Measurements from ENCODE around the gene C19orf67. TPM values are rescaled to one million over a fixed set of nuclear protein-coding genes. Genes with fewer than 3 reads are reported as not detected.

Gene C19orf67
- total and polyA plus RNA-seq, 2 of the 13 experiments (the other 11 are each of a cell fraction or from before 2014, with no cell fraction given) = 0.11 to 0.32 TPM

GRCh38 chr19:14114854-14115253, 29.3 kb upstream of the C19orf67 start:
- no peak for ATAC-seq
- Histone ChIP-seq H3K9ac (ENCODE audit: insufficient read depth, low read depth, low read length) (no peak overlapping the region), H3K27ac (ENCODE audit: extremely low read length, insufficient read depth, low read length) (no peak overlapping the region), H3K4me2 (ENCODE audit: low read depth, low read length) (no peak overlapping the region), H3K36me3 (replicated peaks in 1 of 2; ENCODE audit: control insufficient read depth in 1 of 2, insufficient read depth in 2 of 2, low read length in 2 of 2) (no peaks in the 10 kb centered on the region), H3K79me2 (ENCODE audit: insufficient read depth, low read length) (peaks cover 12% of the 10 kb centered on the region), H3K4me3 (replicated peaks in 1 of 3; ENCODE audit: insufficient read depth in 1 of 3, low read depth in 2 of 3, low read length in 3 of 3) (no peak overlapping the region), H3K4me1 (ENCODE audit: insufficient read depth, low read length) (peaks cover 76% of the 10 kb centered on the region), H4K20me1 (ENCODE audit: insufficient read depth, low read length) (no peaks in the 10 kb centered on the region), H2AFZ (ENCODE audit: low read length) (no peak overlapping the region), H3K9me3 (ENCODE audit: low read length) (no peaks in the 10 kb centered on the region), H3K27me3 (ENCODE audit: control insufficient read depth in 1 of 2, insufficient read depth in 2 of 2, low read length in 2 of 2) (no peaks in the 10 kb centered on the region; a peak in 1 of 5 replicates)
- DNase-seq (ENCODE audit: low spot score) = no peak
- POLR2A ChIA-PET = interaction anchor here (2.8 kb wide), 1 partner anchor 22 kb away, joined by 11 read pairs; the partner anchor contains the start of gene ASF1B
- BruUV-seq (replicated peaks) = no TSS peak
- in situ Hi-C loops (cut with HindIII; ENCODE audit: extremely low pct_ligation_motif_present, low pct_unique_long_range_greater_than_20kb) (no loop called here), intact Hi-C loops (cut with micrococcal nuclease; ENCODE audit: unreplicated experiment) (loop anchor here (5.0 kb wide), 1 partner anchor 33 kb away; no protein-coding TSS in a partner anchor)
- CTCF ChIA-PET (ENCODE audit: low intra/inter-chr PET ratio, low total read pairs) = interaction anchor here (0.7 to 1.6 kb wide), 5 partner anchors 16 to 235 kb away, joined by 3 to 7 read pairs (median 3); no protein-coding TSS in a partner anchor
- 65% methylated on average over 8 of the region's 9 CpGs for WGBS (ENCODE audit: low lambda C conversion rate)
- FAIRE-seq = no peak
- TF ChIP-seq ETV6 (CRISPR knock-in tag; conservative IDR thresholded peaks at IDR 0.05) (no peak), ZFY (CRISPR knock-in tag; IDR thresholded peaks at IDR 0.05) (peak; percentile 34; the same call in 1 of the 2 replicates), NFE2L2 (IDR thresholded peaks at IDR 0.05; ENCODE audit: low read length) (no peak), ZKSCAN8 (CRISPR knock-in tag; IDR thresholded peaks at IDR 0.05; ENCODE audit: borderline replicate concordance) (no peak), NPAS2 (CRISPR knock-in tag; IDR thresholded peaks at IDR 0.05; ENCODE audit: borderline replicate concordance) (no peak), SIX4 (CRISPR knock-in tag; IDR thresholded peaks at IDR 0.05) (no peak), NFYB (CRISPR knock-in tag; IDR thresholded peaks at IDR 0.05) (no peak), ZGPAT (CRISPR knock-in tag; IDR thresholded peaks at IDR 0.05) (no peak), PHF20 (CRISPR knock-in tag; IDR thresholded peaks at IDR 0.05) (no peak), ZNF276 (CRISPR knock-in tag; IDR thresholded peaks at IDR 0.05; ENCODE audit: low read depth) (no peak), GTF2F1 (IDR thresholded peaks at IDR 0.05; ENCODE audit: low read length) (no peak), ZNF530 (CRISPR knock-in tag; IDR thresholded peaks at IDR 0.05; ENCODE audit: low read depth) (no peak), RNF219 (CRISPR knock-in tag; IDR thresholded peaks at IDR 0.05) (no peak), ZNF687 (CRISPR knock-in tag; IDR thresholded peaks at IDR 0.05) (peak; percentile 34; the same call in 1 of the 2 replicates)
